ENCODE measurements around the gene FAM120C. TPM values are rescaled to one million over a fixed set of nuclear protein-coding genes. Genes with fewer than 3 reads are reported as not detected.
A peak's percentile ranks its signal among the peaks of the same experiment; 100 is the strongest.

The FAM120C gene
- total RNA-seq, 1 donor from 2014 or later: 0.53 TPM

GRCh38 chrX:54085666-54086065 is 97.4 kb downstream of the FAM120C start:
- Histone ChIP-seq H3K4me3 (ENCODE audit: low read depth, low read length) (no peak overlapping the region), H3K36me3 (ENCODE audit: control insufficient read depth, insufficient read depth, low read length) (no peaks in the 10 kb centered on the region), H3K27me3 (ENCODE audit: control insufficient read depth, insufficient read depth, low read length) (no peaks in the 10 kb centered on the region)
- no peak for FAIRE-seq
- DNase-seq (ENCODE audit: low read depth): no peak
- TF ChIP-seq CTCF (IDR thresholded peaks at IDR 0.05; ENCODE audit: insufficient read depth, low read length, severe bottlenecking): no peak

GRCh38 chrX:54076903-54077302 is 106.2 kb downstream of the FAM120C start:
- Histone ChIP-seq H3K27me3 (ENCODE audit: control insufficient read depth, insufficient read depth, low read length) (no peaks in the 10 kb centered on the region), H3K4me3 (ENCODE audit: low read depth, low read length) (no peak overlapping the region), H3K36me3 (ENCODE audit: control insufficient read depth, insufficient read depth, low read length) (no peaks in the 10 kb centered on the region)
- DNase-seq (ENCODE audit: low read depth) (peak; percentile 80), FAIRE-seq (no peak)
- no peak for TF ChIP-seq CTCF (IDR thresholded peaks at IDR 0.05; ENCODE audit: insufficient read depth, low read length, severe bottlenecking)

DNA sequence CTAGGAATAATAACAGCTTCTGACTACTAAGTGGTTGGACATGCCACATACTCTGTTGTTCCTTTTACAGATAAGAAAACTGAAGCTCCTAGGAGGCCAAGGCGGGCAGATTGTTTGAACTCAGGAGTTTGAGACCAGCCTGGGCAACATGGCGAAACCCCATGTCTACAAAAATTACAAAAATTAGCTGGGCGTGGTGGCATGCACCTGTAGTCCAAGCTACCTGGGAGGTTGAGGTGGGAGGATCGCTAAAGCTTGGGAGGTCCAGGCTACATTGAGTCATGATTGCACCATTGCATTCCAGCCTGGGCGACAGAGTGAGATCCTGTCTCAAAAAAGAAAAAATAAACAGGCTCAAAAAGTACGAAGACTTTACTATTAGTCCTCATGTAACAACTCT is 108.2 kb downstream of the FAM120C start:
- TF ChIP-seq CTCF (IDR thresholded peaks at IDR 0.05; ENCODE audit: insufficient read depth, low read length, severe bottlenecking): no peak
- no peak for DNase-seq (ENCODE audit: low read depth)
- no peak for FAIRE-seq

DNA sequence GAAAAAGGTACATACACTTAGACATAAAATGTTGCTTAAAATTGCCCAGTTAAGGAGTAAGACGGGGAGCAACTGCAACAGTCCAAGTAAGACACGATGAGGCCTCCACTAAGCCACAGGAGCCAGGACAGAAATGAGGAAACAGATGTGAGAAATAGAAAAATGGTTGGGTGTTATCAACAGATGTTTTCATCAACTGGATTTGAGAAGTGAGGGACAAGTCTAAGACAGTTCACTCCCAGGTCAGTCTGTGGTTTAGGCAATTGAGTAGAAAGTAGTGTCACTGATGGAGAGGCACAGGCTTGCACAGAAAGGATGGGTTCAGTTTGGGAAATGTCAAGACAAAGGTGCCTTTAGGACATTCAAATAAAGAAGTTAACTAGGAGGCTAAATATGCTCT is 115.3 kb downstream of the FAM120C start:
- Histone ChIP-seq H3K4me3 (ENCODE audit: low read depth, low read length) (no peak overlapping the region), H3K27me3 (ENCODE audit: control insufficient read depth, insufficient read depth, low read length) (no peaks in the 10 kb centered on the region), H3K36me3 (ENCODE audit: control insufficient read depth, insufficient read depth, low read length) (no peaks in the 10 kb centered on the region)
- no peak for TF ChIP-seq CTCF (IDR thresholded peaks at IDR 0.05; ENCODE audit: insufficient read depth, low read length, severe bottlenecking)
- DNase-seq (ENCODE audit: low read depth) (no peak), FAIRE-seq (no peak)

More for the DNA sequence above, 108.2 kb downstream of the FAM120C start:
- no peak overlapping the region for H3K4me3 ChIP-seq (ENCODE audit: low read depth, low read length)
- no peaks in the 10 kb centered on the region for H3K27me3 ChIP-seq (ENCODE audit: control insufficient read depth, insufficient read depth, low read length)
- no peaks in the 10 kb centered on the region for H3K36me3 ChIP-seq (ENCODE audit: control insufficient read depth, insufficient read depth, low read length)

DNA sequence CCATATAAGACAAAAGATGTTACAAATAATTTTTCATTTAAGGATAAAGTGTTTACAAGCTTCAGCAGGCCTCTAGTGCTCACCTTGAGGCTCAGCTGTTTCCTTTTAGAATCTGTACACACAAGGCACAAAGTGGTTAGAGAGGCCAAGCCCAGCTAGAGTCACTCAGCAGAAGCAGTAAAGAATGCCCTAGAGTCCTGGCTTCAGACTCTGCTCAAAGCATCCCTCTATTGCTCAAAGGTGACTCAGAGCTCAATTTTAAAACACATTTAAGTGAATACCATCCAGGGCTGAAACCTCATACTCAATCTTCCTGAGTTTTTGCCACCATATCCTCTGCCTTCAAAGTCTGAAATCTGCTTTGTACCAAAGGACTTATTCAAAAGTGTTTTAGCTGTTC is 116.2 kb downstream of the FAM120C start:
- TF ChIP-seq CTCF (IDR thresholded peaks at IDR 0.05; ENCODE audit: insufficient read depth, low read length, severe bottlenecking): no peak
- DNase-seq (ENCODE audit: low read depth) (peak; percentile 33), FAIRE-seq (no peak)
- no peaks in the 10 kb centered on the region for H3K36me3 ChIP-seq (ENCODE audit: control insufficient read depth, insufficient read depth, low read length)
- H3K4me3 ChIP-seq (ENCODE audit: low read depth, low read length): no peak overlapping the region
- no peaks in the 10 kb centered on the region for H3K27me3 ChIP-seq (ENCODE audit: control insufficient read depth, insufficient read depth, low read length)

DNA sequence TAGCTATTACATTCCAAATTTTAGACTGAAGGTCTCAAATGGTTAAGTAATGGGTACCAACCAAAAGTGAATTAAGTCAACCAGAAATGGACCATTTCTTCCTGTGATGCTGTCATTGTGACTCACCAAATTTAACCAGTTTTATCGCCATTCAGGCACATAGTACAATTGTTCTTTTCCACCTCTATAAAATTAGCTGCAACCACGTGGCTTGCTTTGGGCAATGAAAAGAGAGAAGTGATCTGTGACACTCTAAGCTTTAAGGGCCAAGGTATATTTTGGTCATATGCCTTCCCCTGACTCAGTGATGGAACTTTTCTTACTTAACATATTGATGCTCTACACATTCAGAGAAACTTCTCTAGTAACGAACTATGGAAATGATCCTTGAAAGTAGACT is 118.5 kb downstream of the FAM120C start:
- Histone ChIP-seq H3K36me3 (ENCODE audit: control insufficient read depth, insufficient read depth, low read length) (no peaks in the 10 kb centered on the region), H3K27me3 (ENCODE audit: control insufficient read depth, insufficient read depth, low read length) (no peaks in the 10 kb centered on the region), H3K4me3 (ENCODE audit: low read depth, low read length) (no peak overlapping the region)
- no peak for TF ChIP-seq CTCF (IDR thresholded peaks at IDR 0.05; ENCODE audit: insufficient read depth, low read length, severe bottlenecking)
- no peak for DNase-seq (ENCODE audit: low read depth)
- FAIRE-seq: no peak
